ENCODE data around the gene PKHD1. TPM values are rescaled to one million over a fixed set of nuclear protein-coding genes. Genes with fewer than 3 reads are reported as not detected.

Gene PKHD1
- total and polyA plus RNA-seq, 2 of the 8 experiments (the other 6 are each of a cell fraction or from before 2014, with no cell fraction given), result 0.06 to 0.09 TPM

GRCh38 chr6:51568771-51569170, 518.6 kb downstream of the PKHD1 start:
- TF ChIP-seq PHF8 (conservative IDR thresholded peaks at IDR 0.05; ENCODE audit: low read depth, low read length), result no peak
- TF ChIP-seq SUZ12 (IDR thresholded peaks at IDR 0.05; ENCODE audit: low read length), result no peak
- no peak for TF ChIP-seq JUND (IDR thresholded peaks at IDR 0.05; ENCODE audit: low read length)
- no peak for TF ChIP-seq BCL11A (IDR thresholded peaks at IDR 0.05; ENCODE audit: low read depth in 2 of 2, low read length in 2 of 2)
- TF ChIP-seq POLR2AphosphoS5 (IDR thresholded peaks at IDR 0.05; ENCODE audit: low read depth, low read length), result no peak
- no peak for TF ChIP-seq NRF1 (IDR thresholded peaks at IDR 0.05; ENCODE audit: low read depth, low read length)
- TF ChIP-seq CREB1 (IDR thresholded peaks at IDR 0.05), result no peak
- no peak for TF ChIP-seq RBBP5 (IDR thresholded peaks at IDR 0.05; ENCODE audit: borderline replicate concordance, low read depth, low read length)
- no peak for TF ChIP-seq EGR1 (IDR thresholded peaks at IDR 0.05; ENCODE audit: borderline replicate concordance, low read depth, low read length)
- no peak for TF ChIP-seq EZH2 (IDR thresholded peaks at IDR 0.05; ENCODE audit: low read depth, low read length, severe bottlenecking)
- no peak for TF ChIP-seq ATF3 (IDR thresholded peaks at IDR 0.05; ENCODE audit: insufficient read depth, low read depth, low read length)
- no peak for TF ChIP-seq BACH1 (IDR thresholded peaks at IDR 0.05; ENCODE audit: low read length)
- no peak for TF ChIP-seq ASH2L (IDR thresholded peaks at IDR 0.05; ENCODE audit: low read length)
- TF ChIP-seq HDAC6 (IDR thresholded peaks at IDR 0.05; ENCODE audit: low read depth, low read length), result no peak
- no peak for TF ChIP-seq POLR2A (IDR thresholded peaks at IDR 0.05; ENCODE audit: control extremely low read depth in 1 of 2, low read depth in 2 of 2, low read length in 2 of 2)
- no peak overlapping the region for H3K56ac ChIP-seq (replicated peaks; ENCODE audit: insufficient read length, low read depth, low read length)
- ChIA-PET POLR2A (ENCODE audit: partially characterized antibody) (no interaction called here), CTCF (ENCODE audit: partially characterized antibody) (interaction anchor here (0.8 to 2.3 kb wide), 15 partner anchors 9 to 391 kb away, joined by 3 to 15 read pairs (median 4); no protein-coding TSS in a partner anchor)
- no peak overlapping the region for H3K18ac ChIP-seq (ENCODE audit: extremely low read depth, low read length)
- H2BK5ac ChIP-seq (ENCODE audit: low read depth, low read length), result no peak overlapping the region
- no peak overlapping the region for H3K23ac ChIP-seq (ENCODE audit: insufficient read length)
- no peaks in the 10 kb centered on the region for H3K79me1 ChIP-seq (ENCODE audit: low read depth, low read length)
- H2BK20ac ChIP-seq (ENCODE audit: low read length), result no peak overlapping the region
- H2AFZ ChIP-seq (ENCODE audit: low read length), result no peak overlapping the region
- no peak overlapping the region for H2BK120ac ChIP-seq (replicated peaks; ENCODE audit: low read depth, low read length)
- no peak overlapping the region for H3K4me3 ChIP-seq (ENCODE audit: extremely low read depth in 1 of 4, insufficient read depth in 2 of 4, low read depth in 3 of 4, low read length in 4 of 4)
- H3K27ac ChIP-seq (ENCODE audit: low read depth, low read length), result no peak overlapping the region
- no peak overlapping the region for H3K4ac ChIP-seq (replicated peaks; ENCODE audit: insufficient read length, low read depth, low read length)
- no peaks in the 10 kb centered on the region for H4K20me1 ChIP-seq (replicated peaks in 1 of 2; ENCODE audit: control insufficient read depth in 1 of 2, insufficient read depth in 2 of 2, low read length in 2 of 2)
- no peak overlapping the region for H2BK15ac ChIP-seq (ENCODE audit: low read length)
- no peaks in the 10 kb centered on the region for H3K23me2 ChIP-seq (ENCODE audit: low read depth, low read length)
- H4K8ac ChIP-seq (ENCODE audit: extremely low read depth, insufficient read depth, low read length), result no peak overlapping the region
- no peak overlapping the region for H4K5ac ChIP-seq (ENCODE audit: insufficient read length, low read depth, low read length)
- H3K9ac ChIP-seq (replicated peaks in 1 of 4; ENCODE audit: extremely low read depth in 1 of 4, low read depth in 3 of 4, low read length in 3 of 4), result no peak overlapping the region
- H3K9me3 ChIP-seq (ENCODE audit: insufficient read depth in 2 of 2, low read depth in 1 of 2, low read length in 1 of 2), result no peaks in the 10 kb centered on the region
- no peak overlapping the region for H2BK12ac ChIP-seq (ENCODE audit: low read depth, low read length)
- no peaks in the 10 kb centered on the region for H3K36me3 ChIP-seq (ENCODE audit: control insufficient read depth in 2 of 4, insufficient read depth in 4 of 4, low read length in 3 of 4)
- DNase-seq (ENCODE audit: low read depth in 1 of 2, low spot score in 2 of 2) (no peak), FAIRE-seq (no peak)
- peaks cover 0 to 1% (median 0%) of the 10 kb centered on the region in 4 experiments; a peak in 1 of 7 replicates for H3K27me3 ChIP-seq (replicated peaks in 1 of 4; ENCODE audit: control insufficient read depth in 3 of 4, extremely low read depth in 1 of 4, insufficient read depth in 3 of 4, low read length in 3 of 4)
- no peak overlapping the region for H2AK5ac ChIP-seq (ENCODE audit: low read depth, low read length)
- no peak overlapping the region for H3K4me2 ChIP-seq (ENCODE audit: insufficient read depth in 1 of 2, low read depth in 2 of 2, low read length in 2 of 2)
- no peak overlapping the region for H3K14ac ChIP-seq (ENCODE audit: insufficient read length)
- no peaks in the 10 kb centered on the region for H3K79me2 ChIP-seq (ENCODE audit: control insufficient read depth in 1 of 2, insufficient read depth in 2 of 2, low read length in 2 of 2)
- H3K4me1 ChIP-seq (replicated peaks in 1 of 4; ENCODE audit: control insufficient read depth in 3 of 4, insufficient read depth in 4 of 4, low read length in 3 of 4), result no peaks in the 10 kb centered on the region
- H4K91ac ChIP-seq (replicated peaks; ENCODE audit: insufficient read length, low read length), result no peak overlapping the region
- 97% methylated on average over 2 of the region's 2 CpGs; no CpG with 5 or more reads in 1 of the 2 experiments for WGBS, 2 experiments (ENCODE audit: extremely low coverage in 1 of 2, insufficient coverage in 1 of 2, insufficient read length in 1 of 2, insufficient replicate concordance in 2 of 2, low coverage in 1 of 2, low lambda C conversion rate in 2 of 2, missing lambda C conversion rate in 1 of 2)

Data from H1 (cell line).